Sigmoid colon (tissue), 3 donors: ENCODE measurements around the gene RABEP1.

ENCODE experiments used
- CTCF ChIP-seq, 4 experiments: fragments of 450-650 bp in 3 of 4; fragments of 200-600 bp in 1 of 4; IDR thresholded peaks; one replicate each; pipeline ENCODE4 v1.5.1; 2016 to 2019; ENCODE audit warnings: antibody characterized with exemption in 4 of 4, mild to moderate bottlenecking in 3 of 4, moderate library complexity in 2 of 4
- POLR2A ChIP-seq, 2 donors: fragments of 450-650 bp; IDR thresholded peaks; one replicate each; pipeline ENCODE4 v1.6.1; 2016; ENCODE audit warnings: antibody characterized with exemption in 2 of 2, mild to moderate bottlenecking in 2 of 2, moderate library complexity in 2 of 2

DNA sequence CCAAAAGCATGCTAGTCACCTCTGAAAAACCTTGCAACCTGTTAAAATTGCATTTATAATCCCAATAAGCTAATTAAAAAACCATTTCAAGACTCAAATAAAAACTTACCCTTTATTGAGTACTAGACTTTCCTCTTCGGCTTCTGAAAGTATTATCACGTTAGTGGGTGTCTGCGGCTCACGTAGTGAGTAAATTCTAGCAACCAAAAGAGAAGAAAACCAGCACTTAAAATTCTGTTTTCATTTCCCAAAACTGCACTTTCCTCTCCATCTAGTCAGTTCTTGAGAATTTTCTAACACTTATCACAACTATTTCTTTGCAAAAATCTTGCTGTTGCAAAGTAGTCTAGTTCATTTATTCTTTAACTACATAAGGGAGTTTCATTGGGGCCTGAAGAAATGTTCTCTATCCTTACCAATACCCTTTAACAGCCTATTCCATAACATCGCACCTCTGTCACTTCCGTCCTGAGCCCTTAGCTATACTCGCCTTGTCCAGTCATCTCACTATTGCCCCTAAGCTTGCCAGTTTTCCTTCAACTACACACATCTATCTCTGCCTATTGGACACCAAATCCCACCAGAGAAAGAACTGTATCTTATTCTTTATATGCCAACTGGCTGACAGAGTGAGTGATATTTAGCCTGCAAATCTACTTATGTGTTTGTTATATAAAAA, 128.6 kb downstream of the RABEP1 start:
- no peak for TF ChIP-seq CTCF (IDR thresholded peaks at IDR 0.05)
- no peak for TF ChIP-seq POLR2A (IDR thresholded peaks at IDR 0.05)
